NCI-H2227 treated with DMSO at 0.1 percent for 48 hours (cell line): ENCODE results near the gene OR4D9.
"Not testable (repeated sequence)": the region's sequence is repeated elsewhere in the genome, so short reads cannot be mapped to it uniquely, and the experiment has no call there.

Experiments used
- DNase-seq: peaks from one replicate; lab custom pipeline; 2025; lab: John Stamatoyannopoulos, UW

Gene OR4D9

GRCh38 chr11:59510941-59511589, at the start of gene OR4D9:
Gene OR4D9 (plus strand): TSS chr11:59511539. CDS start chr11:59514913, 3,374 bp downstream.
- DNase-seq, result no peak

DNA sequence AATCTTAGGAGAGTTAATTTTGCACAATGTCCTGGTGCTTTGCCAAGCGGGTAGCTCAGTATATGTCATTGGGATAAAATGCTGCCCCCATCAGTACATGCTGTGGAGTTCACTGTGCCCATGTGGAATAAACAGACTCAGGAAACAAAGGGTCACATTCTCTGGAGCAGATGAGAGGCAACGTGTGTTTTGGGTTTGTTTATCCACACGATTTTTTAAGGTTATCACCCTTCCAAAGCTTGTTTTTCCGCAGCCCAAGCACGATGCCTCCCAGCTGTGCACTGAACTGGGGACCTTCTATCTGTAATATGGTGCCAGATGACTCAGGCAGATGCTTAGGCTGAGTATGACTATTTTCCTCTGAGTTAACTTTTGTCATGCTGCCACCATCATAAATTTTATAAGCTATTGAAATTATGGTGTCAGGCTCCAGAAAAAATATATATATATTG, 48.1 kb upstream of the OR4D9 start:
- no peak for DNase-seq

- no peak for DNase-seq
Measured at GRCh38 chr11:59473015-59473414, 38.3 kb upstream of the OR4D9 start, which contains the start of gene OR4D10. Gene OR4D10 (plus strand): TSS chr11:59473315. CDS start chr11:59477430, 4,115 bp downstream.

- DNase-seq, result no peak
Measured at GRCh38 chr11:59475176-59475575, 36.2 kb upstream of the OR4D9 start.

DNA sequence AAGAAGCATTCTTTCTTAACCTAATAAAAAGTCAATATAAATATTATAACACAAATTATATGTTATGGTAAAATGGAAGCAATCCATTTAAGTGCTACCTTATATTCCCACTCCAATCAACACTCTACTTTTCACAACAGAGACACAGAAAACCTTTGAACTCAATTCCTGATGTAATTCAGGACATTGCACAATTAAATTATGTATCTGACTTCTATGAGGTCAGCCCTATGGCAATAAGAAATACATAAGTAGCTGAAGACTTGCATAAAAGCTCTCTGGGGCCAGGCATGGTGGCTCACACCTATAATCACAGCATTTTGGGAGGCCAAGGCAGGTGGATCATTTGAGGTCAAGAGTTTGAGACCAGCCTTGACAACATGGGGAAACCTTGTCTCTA, 31.4 kb upstream of the OR4D9 start:
- no peak for DNase-seq

DNA sequence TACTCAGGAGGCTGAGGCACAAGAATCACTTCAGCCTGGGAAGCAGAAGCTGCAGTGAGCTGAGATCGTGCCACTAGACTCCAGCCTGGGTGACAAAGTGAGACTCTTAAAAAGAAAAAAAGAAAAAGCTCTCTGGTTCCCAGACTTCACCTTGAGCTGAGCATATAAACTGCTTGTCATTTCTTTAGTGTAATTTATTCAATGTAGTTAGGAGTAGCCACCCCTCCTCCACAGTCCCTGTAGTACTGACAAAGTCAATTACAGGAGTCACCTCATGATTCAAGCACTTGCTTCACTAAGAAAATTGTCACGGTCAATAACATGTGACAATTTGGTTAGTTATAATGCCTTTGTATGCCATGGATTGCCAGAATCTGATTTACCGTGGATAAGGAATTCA, 31.0 kb upstream of the OR4D9 start:
- no peak for DNase-seq

DNA sequence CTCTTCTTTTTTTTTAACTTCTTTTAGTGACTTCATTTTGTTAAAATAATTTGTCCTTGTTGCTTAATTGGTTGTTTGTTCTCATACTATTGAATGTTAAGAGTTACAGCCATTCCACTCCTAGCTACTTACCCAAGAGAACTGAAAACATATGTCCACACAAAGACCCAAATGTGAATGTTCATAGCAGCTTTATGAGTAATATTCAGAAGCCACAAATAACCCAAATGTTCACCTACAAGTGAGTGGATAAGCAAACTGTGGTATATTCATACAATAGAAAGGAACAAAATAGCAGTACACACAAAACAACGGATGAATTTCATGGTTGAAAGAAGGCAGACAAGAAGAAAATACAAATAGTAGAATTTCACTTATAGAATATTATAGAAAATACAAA, 9.4 kb upstream of the OR4D9 start:
- no peak for DNase-seq

DNA sequence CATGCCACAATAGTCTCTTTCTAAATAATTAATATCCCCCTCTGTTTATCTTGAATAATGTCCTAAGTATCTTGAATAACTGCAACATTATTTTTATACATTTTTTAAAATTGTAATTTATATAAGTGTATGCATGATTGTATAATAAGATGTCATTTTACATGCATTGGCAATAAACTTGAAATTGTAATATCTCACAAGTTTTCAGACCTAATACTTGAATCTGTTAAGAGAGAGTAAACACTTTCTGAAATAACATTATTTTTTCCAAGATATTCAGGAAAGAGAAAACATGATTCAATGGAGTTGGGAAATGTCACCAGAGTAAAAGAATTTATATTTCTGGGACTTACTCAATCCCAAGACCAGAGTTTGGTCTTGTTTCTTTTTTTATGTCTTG, 8.1 kb upstream of the OR4D9 start, which contains the start of gene OR4D11:
Gene OR4D11 (plus strand): TSS at position 301 of the 400 bp plus-strand sequence. CDS start 0 bp downstream, at position 301.
- no peak for DNase-seq

GRCh38 chr11:59511675-59512074, 336 bp downstream of the OR4D9 start:
- no peak for DNase-seq

DNA sequence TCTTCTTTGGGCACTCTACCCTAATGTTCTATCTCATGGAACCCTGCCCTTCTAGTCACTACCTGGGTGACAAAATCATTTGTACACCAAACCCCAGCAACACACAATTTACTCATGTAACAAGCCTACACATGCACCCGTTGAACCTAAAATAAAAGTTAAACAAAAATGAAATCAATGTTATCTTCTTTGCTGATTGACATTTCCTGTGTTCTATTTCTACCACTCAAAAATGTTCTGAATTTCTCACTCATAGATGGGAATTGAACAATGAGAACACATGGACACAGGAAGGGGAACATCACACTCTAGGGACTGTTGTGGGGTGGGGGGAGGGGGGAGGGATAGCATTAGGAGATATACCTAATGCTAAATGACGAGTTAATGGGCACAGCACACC, 8.8 kb downstream of the OR4D9 start:
- DNase-seq, result not testable (repeated sequence)

DNA sequence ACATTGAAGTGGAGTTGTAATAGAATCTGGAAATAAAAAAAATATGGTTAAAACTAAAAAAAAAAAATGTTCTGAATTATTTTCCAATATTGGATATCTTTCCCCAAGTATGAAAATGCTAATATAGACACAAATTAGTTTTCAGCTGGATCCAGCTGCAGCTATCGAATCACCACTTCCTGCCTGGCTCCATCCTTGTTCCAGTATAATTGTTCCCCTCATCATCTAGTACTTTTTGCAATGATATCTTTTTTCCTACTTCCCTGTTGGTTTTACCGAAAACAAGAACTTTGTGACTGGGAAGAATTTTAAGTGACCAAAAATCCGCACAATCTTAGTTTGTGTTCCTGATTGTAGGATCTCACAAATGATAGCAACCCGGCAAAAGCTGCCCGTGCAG, 9.4 kb downstream of the OR4D9 start:
- no peak for DNase-seq

GRCh38 chr11:59523541-59523940, 12.2 kb downstream of the OR4D9 start:
- no peak for DNase-seq

GRCh38 chr11:59528711-59529110, 17.4 kb downstream of the OR4D9 start:
- DNase-seq, result peak; percentile 58

DNA sequence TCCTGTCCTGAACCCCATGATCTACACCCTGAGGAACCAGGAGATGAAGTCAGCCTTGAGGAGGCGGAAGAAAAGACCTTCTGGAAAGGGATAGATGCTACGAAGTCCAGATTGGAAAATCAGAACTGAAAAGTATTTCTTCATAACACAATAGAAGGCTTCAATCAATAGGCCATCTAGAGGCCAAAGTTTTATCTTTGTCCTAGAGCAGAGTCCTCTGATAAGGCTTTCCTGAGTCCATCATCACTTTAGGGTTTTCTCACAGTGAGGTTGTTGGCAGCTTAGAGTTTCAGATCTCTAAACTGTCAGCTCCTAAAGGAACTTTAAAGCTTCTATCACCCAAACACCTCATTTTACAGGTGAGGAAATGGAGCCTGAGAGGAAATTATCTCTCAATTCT, 21.3 kb downstream of the OR4D9 start:
- no peak for DNase-seq

- DNase-seq, result no peak
Measured at GRCh38 chr11:59534676-59535075, 23.3 kb downstream of the OR4D9 start.

GRCh38 chr11:59542142-59542810, 30.9 kb downstream of the OR4D9 start:
- DNase-seq, result no peak

- DNase-seq, result not testable (repeated sequence)
Measured at GRCh38 chr11:59543713-59544112, 32.4 kb downstream of the OR4D9 start.

DNA sequence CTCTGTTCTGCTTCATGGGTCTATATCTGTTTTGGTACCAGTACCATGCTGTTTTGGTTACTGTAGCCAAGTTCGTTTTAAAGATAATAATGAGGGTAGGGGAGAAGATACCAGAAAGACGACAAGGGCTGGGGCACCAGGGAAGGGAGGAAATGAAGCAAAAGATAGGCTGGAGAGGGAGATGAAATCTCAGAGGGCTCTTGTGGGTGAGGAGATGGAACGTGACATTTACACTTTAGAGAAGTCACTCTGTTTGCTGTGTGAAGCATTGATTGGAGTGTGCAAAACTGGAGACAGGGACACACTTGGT, 33.5 kb downstream of the OR4D9 start:
- DNase-seq, result no peak

GRCh38 chr11:59545179-59546020, 34.1 kb downstream of the OR4D9 start:
- DNase-seq, result no peak

DNA sequence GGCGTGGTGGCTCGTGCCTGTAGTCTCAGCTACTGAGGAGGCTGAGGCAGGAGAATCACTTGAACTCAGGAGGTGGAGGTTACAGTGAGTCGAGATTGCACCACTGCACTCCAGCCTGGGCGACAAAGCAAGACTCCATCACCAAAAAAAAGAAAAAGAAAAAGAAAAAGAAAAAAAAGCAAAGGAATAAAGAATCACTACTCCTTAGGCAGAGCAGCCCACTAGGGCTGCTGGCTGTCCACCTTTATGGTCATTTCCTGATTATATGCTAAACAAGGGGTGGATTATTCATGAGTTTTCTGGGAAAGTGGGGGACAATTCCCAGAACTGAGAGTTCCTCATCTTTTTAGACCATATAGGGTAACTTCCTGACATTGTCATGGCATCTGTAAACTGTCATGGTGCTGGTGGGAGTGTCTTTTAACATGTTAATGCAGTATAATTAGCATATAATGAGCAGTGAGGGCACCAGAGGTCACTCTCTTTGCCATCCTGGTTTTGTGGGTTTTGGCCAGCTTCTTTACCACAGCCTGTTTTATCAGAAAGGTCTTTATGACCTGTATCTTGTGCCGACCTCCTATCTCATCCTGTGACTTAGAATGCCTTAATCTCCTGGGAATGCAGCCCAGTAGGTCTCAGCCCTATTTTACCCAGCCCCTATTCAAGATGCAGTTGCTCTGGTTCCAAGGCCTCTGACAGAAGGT, 36.4 kb downstream of the OR4D9 start:
- not testable (repeated sequence) for DNase-seq

DNA sequence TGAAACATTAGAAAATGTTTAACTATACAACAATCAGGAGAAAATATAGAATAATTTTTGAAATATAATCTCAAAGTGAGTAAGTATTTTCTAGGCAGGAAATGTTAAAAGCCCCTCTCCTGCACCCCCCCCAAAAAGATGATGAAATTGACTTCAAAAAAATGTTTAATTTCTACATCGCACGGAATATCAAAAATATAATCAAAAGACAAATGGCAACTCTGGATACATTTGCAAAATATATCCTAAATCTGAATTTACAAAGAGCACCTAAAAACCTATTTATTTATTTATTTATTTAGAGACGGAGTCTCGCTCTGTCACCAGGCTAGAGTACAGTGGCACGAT, 36.9 kb downstream of the OR4D9 start:
- DNase-seq, result no peak

DNA sequence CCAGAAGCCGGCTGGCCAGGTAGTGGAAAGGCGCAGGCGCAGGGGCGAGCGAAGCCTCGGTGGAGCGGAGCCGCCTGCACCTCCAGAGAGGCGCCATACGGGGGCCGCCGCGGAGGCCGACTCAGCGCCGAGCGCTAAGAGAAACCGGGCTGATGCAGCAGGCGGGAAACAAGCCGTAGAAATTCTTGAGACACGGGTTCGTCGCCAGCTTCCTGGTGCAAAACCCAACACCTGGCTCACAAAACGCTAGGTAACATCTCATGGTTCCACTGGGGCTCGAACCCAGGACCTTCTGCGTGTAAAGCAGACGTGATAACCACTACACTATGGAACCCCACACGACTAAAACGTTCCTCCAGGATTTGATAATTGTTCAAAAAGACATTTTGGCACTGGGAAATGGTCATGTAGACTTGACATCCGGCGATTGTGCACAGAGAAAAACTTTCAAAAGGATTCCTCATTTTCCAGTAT, 39.1 kb downstream of the OR4D9 start:
- DNase-seq, result peak; percentile 93
